NCI-H226 (cell line): ENCODE results near the gene ZNF189.

Experiments
- DNase-seq: peaks from one replicate; pipeline ENCODE4 v3.0.0-alpha.2; 2015

The ZNF189 gene

GRCh38 chr9:101398068-101398929 lies at the start of gene ZNF189, which contains the start of gene MRPL50:
TSS of gene ZNF189 (plus strand) at chr9:101398851. CDS start at chr9:101399157, 306 bp downstream.
TSS of gene MRPL50 (minus strand) at chr9:101398618. CDS start at chr9:101398592, 26 bp downstream.
- peak; percentile 99 for DNase-seq

GRCh38 chr9:101350285-101350684 lies 48.4 kb upstream of the ZNF189 start:
- no peak for DNase-seq

GRCh38 chr9:101352892-101353463 lies 45.7 kb upstream of the ZNF189 start:
- no peak for DNase-seq

GRCh38 chr9:101353683-101354082 lies 45.0 kb upstream of the ZNF189 start:
- DNase-seq, result no peak

GRCh38 chr9:101354143-101354764 lies 44.4 kb upstream of the ZNF189 start:
- DNase-seq, result peak; percentile 26

- DNase-seq, result no peak
These were observed 43.6 kb upstream of the ZNF189 start for GRCh38 chr9:101354765-101355708.

- DNase-seq, result no peak
These were observed 42.0 kb upstream of the ZNF189 start for GRCh38 chr9:101356619-101357018.

- no peak for DNase-seq
These were observed 39.0 kb upstream of the ZNF189 start for GRCh38 chr9:101359679-101360078.

- DNase-seq, result no peak
These were observed 38.0 kb upstream of the ZNF189 start for GRCh38 chr9:101360647-101361046.

- DNase-seq, result no peak
These were observed 36.2 kb upstream of the ZNF189 start for GRCh38 chr9:101362450-101362849.

- no peak for DNase-seq
These were observed 33.5 kb upstream of the ZNF189 start for GRCh38 chr9:101365181-101365580.

- no peak for DNase-seq
These were observed 32.5 kb upstream of the ZNF189 start for GRCh38 chr9:101366038-101366756.

- DNase-seq, result no peak
These were observed 31.3 kb upstream of the ZNF189 start for GRCh38 chr9:101367323-101367722.

- DNase-seq, result peak; percentile 59
These were observed 29.4 kb upstream of the ZNF189 start for GRCh38 chr9:101369286-101369685.

GRCh38 chr9:101369884-101370531 lies 28.6 kb upstream of the ZNF189 start:
- DNase-seq, result no peak

GRCh38 chr9:101371813-101372212 lies 26.8 kb upstream of the ZNF189 start:
- DNase-seq, result no peak

GRCh38 chr9:101372327-101373118 lies 26.1 kb upstream of the ZNF189 start:
- no peak for DNase-seq

GRCh38 chr9:101375546-101375945 lies 23.1 kb upstream of the ZNF189 start:
- DNase-seq, result no peak

- DNase-seq, result peak; percentile 93
These were observed 22.4 kb upstream of the ZNF189 start for GRCh38 chr9:101376111-101376848.

GRCh38 chr9:101380295-101380694 lies 18.4 kb upstream of the ZNF189 start:
- DNase-seq, result no peak
